Muscle of arm (tissue), 12 donors: ENCODE results near the gene IQCC. TPM values are rescaled to one million over a fixed set of nuclear protein-coding genes. Genes with fewer than 3 reads are reported as not detected.

Experiments
- DNase-seq: peaks from one replicate; pipeline ENCODE4 v3.0.0-alpha.2; 2013
- polyA plus RNA-seq, 12 donors: library from polyadenylated mRNA; unstranded; fragments of 120-200 nt; gene quantifications; one replicate each; pipeline ENCODE4 v1.2.1, GENCODE V29; 2013; ENCODE audit not compliant: insufficient read length in 12 of 12

Gene IQCC
- polyA plus RNA-seq, 12 donors = 2.4 to 4.9 (median 2.7) TPM; not detected in 2

GRCh38 chr1:32255072-32256071 lies 49.9 kb downstream of the IQCC start:
- DNase-seq = no peak

DNA sequence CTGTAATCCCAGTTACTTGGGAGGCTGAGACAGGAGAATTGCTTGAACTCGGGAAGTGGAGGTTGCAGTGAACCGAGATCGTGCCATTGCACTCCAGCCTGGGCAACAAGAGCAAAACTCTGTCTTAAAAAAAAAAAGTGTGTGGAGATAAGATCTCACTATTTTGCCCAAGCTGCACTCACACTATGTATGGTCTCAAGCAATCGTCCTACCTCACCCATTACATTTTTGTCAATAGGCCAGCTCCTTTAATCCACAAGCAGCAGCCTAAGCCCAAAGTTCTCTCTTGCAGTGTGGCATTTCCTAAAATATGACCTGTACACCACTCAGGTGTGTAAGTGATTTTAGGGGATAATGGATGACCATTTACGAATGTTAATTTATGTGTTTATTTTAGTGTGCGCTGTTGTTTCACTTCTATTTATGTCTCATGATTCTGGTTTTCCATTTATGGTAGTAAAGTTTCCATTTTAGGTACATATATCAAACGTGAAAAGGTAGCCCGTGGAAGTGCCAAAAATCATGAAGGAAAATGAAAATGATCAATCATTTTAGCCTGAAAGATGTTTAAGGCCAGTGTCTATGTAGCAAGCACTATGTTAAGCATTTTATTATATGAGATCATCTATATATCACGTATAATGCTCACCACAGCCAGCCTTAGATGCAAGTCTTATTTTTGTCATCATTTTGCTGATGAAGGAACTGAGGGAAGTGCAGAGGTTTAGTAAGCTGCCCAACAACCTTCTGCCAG lies 51.2 kb downstream of the IQCC start:
- DNase-seq = no peak

DNA sequence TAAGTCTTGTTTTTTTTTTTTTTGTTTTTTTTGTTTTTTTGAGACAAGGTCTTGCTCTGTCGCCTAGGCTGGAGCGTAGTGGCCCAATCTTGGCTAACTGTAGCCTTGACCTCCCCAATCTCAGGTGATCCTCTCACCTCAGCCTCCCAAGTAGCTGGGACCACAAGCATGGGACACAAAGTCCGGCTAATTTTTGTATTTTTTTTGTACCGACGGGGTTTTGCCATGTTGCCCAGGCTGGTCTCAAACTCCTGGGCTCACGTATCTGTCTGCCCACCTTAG lies 51.7 kb downstream of the IQCC start:
- DNase-seq = no peak

Other genes with a start within 250 kb of the IQCC start
- gene KHDRBS1, start 191.8 kb upstream of the IQCC start, polyA plus RNA-seq = 100 to 1,000 TPM in 11 of 12 donors, not detected in 1; 131 to 170 (median 142) TPM
- 10 to 100 TPM in 10 of 12 donors, 1 to 10 TPM in 1, not detected in 1; 7.2 to 21.3 (median 14.0) TPM for gene TMEM39B, start 132.7 kb upstream of the IQCC start, polyA plus RNA-seq
- 10 to 100 TPM; 23.1 to 79.2 (median 29.4) TPM for gene KPNA6, start 97.6 kb upstream of the IQCC start, polyA plus RNA-seq
- 100 to 1,000 TPM in 1 of 12 donors, 10 to 100 TPM in 11; 23.8 to 173 (median 35.3) TPM for gene TXLNA, start 26.0 kb upstream of the IQCC start, polyA plus RNA-seq
- 10 to 100 TPM in 11 of 12 donors, not detected in 1; 20.2 to 82.0 (median 42.3) TPM for gene CCDC28B, start 5.1 kb upstream of the IQCC start, polyA plus RNA-seq
- gene DCDC2B, start 3.4 kb downstream of the IQCC start, polyA plus RNA-seq = 1 to 10 TPM in 2 of 12 donors, under 1 TPM in 8, not detected in 2; 0.17 to 1.3 (median 0.47) TPM
- 10 to 100 TPM in 4 of 12 donors, 1 to 10 TPM in 6, not detected in 2; 7.8 to 19.5 (median 9.4) TPM for gene TMEM234, start 16.7 kb downstream of the IQCC start, polyA plus RNA-seq
- gene EIF3I, start 16.7 kb downstream of the IQCC start, polyA plus RNA-seq = 100 to 1,000 TPM in 10 of 12 donors, 10 to 100 TPM in 1, not detected in 1; 71.5 to 178 (median 160) TPM
- 1 to 10 TPM in 10 of 12 donors, not detected in 2; 3.2 to 5.1 (median 3.8) TPM for gene FAM167B, start 41.6 kb downstream of the IQCC start, polyA plus RNA-seq
- 1 to 10 TPM in 3 of 12 donors, under 1 TPM in 7, not detected in 2; 0.49 to 4.2 (median 0.69) TPM for gene LCK, start 45.6 kb downstream of the IQCC start, polyA plus RNA-seq
- gene HDAC1, start 86.4 kb downstream of the IQCC start, polyA plus RNA-seq = 10 to 100 TPM in 11 of 12 donors, not detected in 1; 34.9 to 80.1 (median 45.8) TPM
- 100 to 1,000 TPM in 11 of 12 donors, not detected in 1; 125 to 326 (median 152) TPM for gene MARCKSL1, start 130.6 kb downstream of the IQCC start, polyA plus RNA-seq
- 10 to 100 TPM in 1 of 12 donors, 1 to 10 TPM in 9, not detected in 2; 3.2 to 11.1 (median 4.3) TPM for gene FAM229A, start 156.8 kb downstream of the IQCC start, polyA plus RNA-seq
- gene TSSK3, start 156.9 kb downstream of the IQCC start, polyA plus RNA-seq = 1 to 10 TPM in 10 of 12 donors, not detected in 2; 1.2 to 6.5 (median 2.9) TPM
- 10 to 100 TPM in 11 of 12 donors, not detected in 1; 33.3 to 46.7 (median 41.6) TPM for gene BSDC1, start 188.8 kb downstream of the IQCC start, polyA plus RNA-seq